Endothelial cell of umbilical vein (primary cell): ENCODE results near the gene SYNJ1. TPM values are rescaled to one million over a fixed set of nuclear protein-coding genes. Genes with fewer than 3 reads are reported as not detected.

ENCODE experiments used
- BruUV-seq: library from RNA; stranded (reverse); fragments of 400-500 nt; replicated peaks from 2 replicates; lab custom pipeline; 2021; lab: Mats Ljungman, UMichigan
- CTCF ChIA-PET: fragments of 300-600, 350-600 bp; sonication (Branson Sonifier 250); formaldehyde crosslinking; loops from one replicate; lab custom pipeline; 2021; ENCODE audit warnings: antibody characterized with exemption, inconsistent platforms; lab: Charles Lee
- POLR2A ChIA-PET: fragments of 300-600, 350-600 bp; sonication (Branson Sonifier 250); formaldehyde crosslinking; loops from one replicate; lab custom pipeline; 2021; ENCODE audit warnings: antibody characterized with exemption, inconsistent platforms; lab: Charles Lee
- DNase-seq: peaks from one replicate; pipeline ENCODE4 v3.0.0-alpha.2; 2011; ENCODE audit warnings: low read depth, low spot score
- FAIRE-seq: peaks from 2 replicates; lab custom pipeline; 2011; peaks lifted over from hg19 to GRCh38; lab: Jason Lieb, UNC
- H2AFZ ChIP-seq: 2 replicates; pipeline ENCODE4 v1.6.0; 2012; ENCODE audit warnings: low read depth, low read length, control low read depth, inconsistent platforms
- H3K27ac ChIP-seq: 2 replicates; pipeline ENCODE4 v1.5.1; 2011; ENCODE audit warnings: low read depth, mild to moderate bottlenecking, control low read depth, low read length, moderate library complexity; ENCODE audit not compliant: insufficient read depth
- H3K27me3 ChIP-seq, 2 experiments: 2 replicates each; pipeline versions ENCODE4 v1.6.0 to v1.6.1; 2011; ENCODE audit warnings: low read length in 2 of 2, mixed read lengths in 1 of 2; ENCODE audit not compliant: control insufficient read depth in 2 of 2, insufficient read depth in 2 of 2
- H3K36me3 ChIP-seq, 2 experiments: 2 replicates in 1 of 2; 3 replicates in 1 of 2; pipeline ENCODE4 v1.5.1; 2011; ENCODE audit warnings: low read length in 2 of 2, mild to moderate bottlenecking in 1 of 2, moderate library complexity in 1 of 2; ENCODE audit not compliant: control insufficient read depth in 2 of 2, insufficient read depth in 2 of 2; ENCODE audit errors: extremely low read depth in 1 of 2
- H3K4me1 ChIP-seq: 3 replicates; pipeline ENCODE4 v1.5.1; 2011; ENCODE audit warnings: mild to moderate bottlenecking, low read length; ENCODE audit not compliant: control insufficient read depth, insufficient read depth; ENCODE audit errors: extremely low read depth
- H3K4me2 ChIP-seq: 2 replicates; pipeline ENCODE4 v1.6.1; 2011; ENCODE audit warnings: low read length, control low read depth, mixed read lengths; ENCODE audit not compliant: insufficient read depth
- H3K4me3 ChIP-seq, 3 experiments: fragments of 200-600 bp in 1 of 3; sonication (generic), shearing (Covaris generic) in 1 of 3; replicated peaks in 1 of 3; 2 replicates each; pipeline ENCODE4 v1.5.1; 2011 to 2016; ENCODE audit warnings: control low read depth in 3 of 3, low read length in 3 of 3, mild to moderate bottlenecking in 2 of 3, inconsistent platforms in 1 of 3, low read depth in 1 of 3, moderate library complexity in 1 of 3; ENCODE audit not compliant: insufficient read depth in 1 of 3
- H3K79me2 ChIP-seq: 2 replicates; pipeline ENCODE4 v1.6.0; 2012; ENCODE audit warnings: low read length, inconsistent platforms; ENCODE audit not compliant: control insufficient read depth, insufficient read depth
- H3K9ac ChIP-seq: replicated peaks from 2 replicates; pipeline ENCODE3; 2011; ENCODE audit warnings: low read length, control low read depth; ENCODE audit not compliant: insufficient read depth; ENCODE audit errors: extremely low read depth
- H3K9me1 ChIP-seq: replicated peaks from 3 replicates; pipeline ENCODE4 v1.6.0; 2011; ENCODE audit warnings: mild to moderate bottlenecking, low read length; ENCODE audit not compliant: control insufficient read depth, insufficient read depth; ENCODE audit errors: extremely low read depth
- H3K9me3 ChIP-seq: replicated peaks from 2 replicates; pipeline ENCODE4 v1.5.1; 2012; ENCODE audit warnings: low read length, inconsistent platforms; ENCODE audit not compliant: control insufficient read depth, insufficient read depth
- H4K20me1 ChIP-seq: replicated peaks from 2 replicates; pipeline ENCODE3; 2011; ENCODE audit warnings: mild to moderate bottlenecking, low read length; ENCODE audit not compliant: control insufficient read depth, insufficient read depth; ENCODE audit errors: extremely low read depth
- GATA2 ChIP-seq: IDR thresholded peaks from 2 replicates; pipeline ENCODE4 v1.7.0; 2011; ENCODE audit warnings: low read depth, mild to moderate bottlenecking, moderate library complexity, mixed read lengths, low read length; ENCODE audit not compliant: insufficient read length, insufficient read depth
- dilution Hi-C: fragments of 300-500 bp; cut with MboI; formaldehyde crosslinking; loops from one replicate; pipeline ENCODE4 v1.15.0; 2019; ENCODE audit warnings: low sequenced_read_pairs; ENCODE audit not compliant: extremely low pct_ligation_motif_present
- intact Hi-C: fragments of 100-400 bp; cut with micrococcal nuclease; formaldehyde crosslinking; loops from one replicate; pipeline ENCODE4 v1.10.0; 2022
- polyA plus RNA-seq, 4 experiments: library from polyadenylated mRNA; depleted of rRNA in 3 of 4; stranded (reverse) in 3 of 4; unstranded in 1 of 4; fragments of >200 nt; gene quantifications; 2 replicates each; pipeline versions ENCODE4 v1.2.1 to v1.2.3, GENCODE V29; 2011 to 2012; ENCODE audit warnings: missing spikeins in 1 of 4
- total RNA-seq: library from RNA; stranded (reverse); gene quantifications from 2 replicates; pipeline ENCODE4 v1.2.3, GENCODE V29; 2021

Gene SYNJ1
- total and polyA plus RNA-seq, 2 donors (not counting 3 experiments of a cell fraction or from before 2014, with no cell fraction given): 5.9 to 17.0 TPM

- CTCF ChIA-PET: interaction anchor here (0.9 to 1.7 kb wide), 5 partner anchors 8 to 179 kb away, joined by 3 to 9 read pairs (median 4); no protein-coding TSS in a partner anchor
- BruUV-seq: no TSS peak
- no peak overlapping the region for H3K9ac ChIP-seq
- POLR2A ChIA-PET: no interaction called here
- dilution Hi-C loops: no loop called here
- intact Hi-C loops: no loop called here
- H4K20me1 ChIP-seq: no peaks in the 10 kb centered on the region
- H3K4me2 ChIP-seq: no peak overlapping the region
- no peak overlapping the region for H3K4me3 ChIP-seq
- no peaks in the 10 kb centered on the region for H3K4me1 ChIP-seq
- peaks cover 5 to 13% of the 10 kb centered on the region in 2 experiments for H3K27me3 ChIP-seq
- no peak for TF ChIP-seq GATA2
- no peaks in the 10 kb centered on the region for H3K9me1 ChIP-seq
- H3K36me3 ChIP-seq: no peaks in the 10 kb centered on the region
- no peak overlapping the region for H3K27ac ChIP-seq
- FAIRE-seq (no peak), DNase-seq (no peak)
- H3K9me3 ChIP-seq: no peaks in the 10 kb centered on the region
- no peaks in the 10 kb centered on the region for H3K79me2 ChIP-seq
- no peak overlapping the region for H2AFZ ChIP-seq
Measured at GRCh38 chr21:32580949-32581348, 146.9 kb downstream of the SYNJ1 start.

Other genes with a start within 250 kb of the SYNJ1 start
- not detected in 2 replicates for gene TCP10L, start 142.5 kb downstream of the SYNJ1 start, total RNA-seq
- 0.06 and 0.07 TPM in 2 replicates for gene TCP10L, start 142.5 kb downstream of the SYNJ1 start, polyA plus RNA-seq
- 36.0 and 44.1 TPM in 2 replicates for gene CFAP298, start 115.6 kb downstream of the SYNJ1 start, total RNA-seq
- 15.8 and 17.6 TPM in 2 replicates for gene CFAP298, start 115.6 kb downstream of the SYNJ1 start, polyA plus RNA-seq
- gene PAXBP1, start 43.7 kb upstream of the SYNJ1 start, total RNA-seq: 40.0 and 42.1 TPM in 2 replicates
- 7.2 and 9.4 TPM in 2 replicates for gene PAXBP1, start 43.7 kb upstream of the SYNJ1 start, polyA plus RNA-seq